ENCODE results near the gene PPP1R3D. TPM values are rescaled to one million over a fixed set of nuclear protein-coding genes. Genes with fewer than 3 reads are reported as not detected.

PPP1R3D gene, protein sequence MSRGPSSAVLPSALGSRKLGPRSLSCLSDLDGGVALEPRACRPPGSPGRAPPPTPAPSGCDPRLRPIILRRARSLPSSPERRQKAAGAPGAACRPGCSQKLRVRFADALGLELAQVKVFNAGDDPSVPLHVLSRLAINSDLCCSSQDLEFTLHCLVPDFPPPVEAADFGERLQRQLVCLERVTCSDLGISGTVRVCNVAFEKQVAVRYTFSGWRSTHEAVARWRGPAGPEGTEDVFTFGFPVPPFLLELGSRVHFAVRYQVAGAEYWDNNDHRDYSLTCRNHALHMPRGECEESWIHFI
- 11.4 TPM for total RNA-seq
- long read RNA-seq, transcript PPP1R3D-201 (1 exons, 3,630 nt): major isoform, 28 of 28 reads
- long read RNA-seq, partial matches to known transcripts: 0 of 28 reads
- long read RNA-seq, other reads (novel, unspliced or antisense): 0 of 28 reads

DNA sequence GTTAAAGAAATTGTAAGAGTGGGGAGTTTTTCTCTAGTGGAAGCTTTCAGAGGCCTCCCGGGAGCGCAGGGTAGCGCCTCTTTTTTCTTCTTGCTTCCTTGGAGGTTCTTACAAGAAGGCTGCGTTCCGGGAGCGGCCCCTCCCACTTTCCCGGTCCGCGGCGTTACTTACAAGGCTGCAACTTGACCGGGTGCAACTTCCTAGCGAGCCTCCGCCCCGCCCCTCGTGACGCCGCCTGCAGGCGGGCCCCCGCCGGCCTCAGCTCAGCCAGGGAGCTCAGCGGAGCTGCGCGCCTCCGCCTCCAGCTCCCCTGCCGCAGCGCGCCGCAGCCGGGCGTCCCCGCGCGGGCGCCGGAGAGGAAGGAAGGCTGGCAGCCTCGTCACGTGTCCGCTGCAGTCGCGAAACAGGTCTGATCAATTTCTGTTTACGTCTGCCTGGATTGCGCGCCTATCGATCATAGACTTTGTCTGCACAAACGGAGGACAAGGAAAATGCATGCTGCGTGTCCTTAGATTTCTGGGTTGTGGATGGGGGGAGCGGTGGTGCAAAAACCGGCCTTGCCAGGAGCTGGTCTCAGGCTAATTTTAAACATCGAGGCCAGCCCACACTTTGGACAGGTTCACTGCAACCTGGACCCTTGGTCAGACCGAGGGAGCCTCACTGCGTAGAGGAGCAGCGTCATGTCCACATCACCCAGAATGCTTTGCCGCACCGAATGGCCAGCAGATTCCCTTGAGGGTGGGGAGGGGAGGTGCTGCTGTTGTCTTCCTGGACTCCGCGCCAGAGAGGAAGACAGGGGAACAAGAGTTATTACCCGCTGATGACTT lies at the start of gene PPP1R3D, which contains the start of gene FAM217B:
Gene PPP1R3D (minus strand): TSS at position 177 of the 827 bp plus-strand sequence. CDS start 374 bp downstream, outside the sequence.
Gene FAM217B (plus strand): TSS at position 261 of the 827 bp plus-strand sequence. CDS start 3,555 bp downstream, outside the sequence.
- intact Hi-C loops (cut with micrococcal nuclease): no loop called here
- Histone ChIP-seq H3K4me1 (peaks cover 79% of the 10 kb centered on the region), H3K4me3 (peak within 1 kb of the TSS; percentile 85), H3K27me3 (ENCODE audit: low read depth) (no peaks in the 10 kb centered on the region), H3K36me3 (peaks cover 34% of the 10 kb centered on the region), H3K9me3 (replicated peaks) (no peaks in the 10 kb centered on the region), H3K27ac (replicated peaks) (peak within 1 kb of the TSS; percentile 100)
- DNase-seq: peak; percentile 99
- peak; percentile 17 for TF ChIP-seq CTCF (IDR thresholded peaks at IDR 0.05; ENCODE audit: borderline replicate concordance)

- TF ChIP-seq CTCF (IDR thresholded peaks at IDR 0.05; ENCODE audit: borderline replicate concordance): no peak
- H3K4me3 ChIP-seq: no peak overlapping the region
- DNase-seq: no peak
- no peaks in the 10 kb centered on the region for H3K9me3 ChIP-seq (replicated peaks)
- no peaks in the 10 kb centered on the region for H3K36me3 ChIP-seq
- peaks cover 10% of the 10 kb centered on the region for H3K4me1 ChIP-seq
- no peaks in the 10 kb centered on the region for H3K27me3 ChIP-seq (ENCODE audit: low read depth)
- no peak overlapping the region for H3K27ac ChIP-seq (replicated peaks)
- intact Hi-C loops (cut with micrococcal nuclease): no loop called here
These were observed 48.0 kb upstream of the PPP1R3D start for GRCh38 chr20:59988141-59988540.

DNA sequence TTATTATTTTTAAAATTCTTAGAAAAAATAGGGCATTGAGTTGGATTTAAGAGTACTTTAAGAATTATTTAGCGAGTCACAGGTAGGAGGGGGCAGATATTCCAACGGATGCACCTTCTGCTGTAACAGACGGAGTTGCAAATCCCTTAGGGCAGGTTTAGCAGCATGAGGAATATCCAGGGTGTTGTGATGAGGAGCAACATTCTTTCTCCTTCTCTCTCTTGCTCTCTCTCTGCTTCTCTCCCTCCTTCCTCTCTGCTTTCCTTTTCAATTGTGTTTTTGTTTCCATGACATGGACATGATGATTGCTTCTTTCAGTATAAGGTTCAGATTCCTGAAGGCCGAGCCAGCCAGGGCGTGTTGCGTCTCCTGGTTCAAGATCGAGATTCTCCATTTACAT lies 47.0 kb upstream of the PPP1R3D start:
- no peak overlapping the region for H3K4me3 ChIP-seq
- H3K27me3 ChIP-seq (ENCODE audit: low read depth): no peaks in the 10 kb centered on the region
- H3K4me1 ChIP-seq: peaks cover 10% of the 10 kb centered on the region
- DNase-seq: no peak
- no peak overlapping the region for H3K27ac ChIP-seq (replicated peaks)
- intact Hi-C loops (cut with micrococcal nuclease): no loop called here
- no peaks in the 10 kb centered on the region for H3K36me3 ChIP-seq
- no peaks in the 10 kb centered on the region for H3K9me3 ChIP-seq (replicated peaks)
- TF ChIP-seq CTCF (IDR thresholded peaks at IDR 0.05; ENCODE audit: borderline replicate concordance): no peak

- Histone ChIP-seq H3K4me3 (no peak overlapping the region), H3K27ac (replicated peaks) (no peak overlapping the region), H3K9me3 (replicated peaks) (no peaks in the 10 kb centered on the region), H3K4me1 (peaks cover 10% of the 10 kb centered on the region), H3K36me3 (no peaks in the 10 kb centered on the region), H3K27me3 (ENCODE audit: low read depth) (no peaks in the 10 kb centered on the region)
- TF ChIP-seq CTCF (IDR thresholded peaks at IDR 0.05; ENCODE audit: borderline replicate concordance): peak; percentile 48
- intact Hi-C loops (cut with micrococcal nuclease): no loop called here
- DNase-seq: peak; percentile 42
These were observed 45.8 kb upstream of the PPP1R3D start for GRCh38 chr20:59985864-59986263.

- H3K4me1 ChIP-seq: peaks cover 10% of the 10 kb centered on the region
- H3K9me3 ChIP-seq (replicated peaks): no peaks in the 10 kb centered on the region
- H3K36me3 ChIP-seq: no peaks in the 10 kb centered on the region
- DNase-seq: no peak
- intact Hi-C loops (cut with micrococcal nuclease): no loop called here
- no peak overlapping the region for H3K4me3 ChIP-seq
- H3K27ac ChIP-seq (replicated peaks): no peak overlapping the region
- no peaks in the 10 kb centered on the region for H3K27me3 ChIP-seq (ENCODE audit: low read depth)
- TF ChIP-seq CTCF (IDR thresholded peaks at IDR 0.05; ENCODE audit: borderline replicate concordance): no peak
These were observed 45.1 kb upstream of the PPP1R3D start for GRCh38 chr20:59985164-59985563.
